ENCODE data around the gene CIBAR2.

Gene CIBAR2
- long read RNA-seq: 0 reads

GRCh38 chr16:85112364-85112763 lies at the start of gene CIBAR2:
TSS of gene CIBAR2 (minus strand) at chr16:85112472. CDS start at chr16:85112352, 120 bp downstream.
- no peak for DNase-seq (ENCODE audit: low read depth in 1 of 2, low spot score in 1 of 2)
- Histone ChIP-seq H3K27ac (replicated peaks) (no peak within 1 kb of the TSS), H3K27me3 (ENCODE audit: insufficient read depth, poor library complexity, severe bottlenecking) (no peaks in the 10 kb centered on the region), H3K4me3 (replicated peaks; ENCODE audit: insufficient read depth, low read length) (no peak within 1 kb of the TSS)
- TF ChIP-seq GABPA (IDR thresholded peaks at IDR 0.05; ENCODE audit: low read depth) (no peak), REST (IDR thresholded peaks at IDR 0.05; ENCODE audit: insufficient replicate concordance, low read depth) (no peak), SPI1 (IDR thresholded peaks at IDR 0.05; ENCODE audit: borderline replicate concordance, low read depth) (no peak), POLR2AphosphoS5 (IDR thresholded peaks at IDR 0.05; ENCODE audit: low read depth) (no peak)
- TF ChIP-seq, protein P1, sequence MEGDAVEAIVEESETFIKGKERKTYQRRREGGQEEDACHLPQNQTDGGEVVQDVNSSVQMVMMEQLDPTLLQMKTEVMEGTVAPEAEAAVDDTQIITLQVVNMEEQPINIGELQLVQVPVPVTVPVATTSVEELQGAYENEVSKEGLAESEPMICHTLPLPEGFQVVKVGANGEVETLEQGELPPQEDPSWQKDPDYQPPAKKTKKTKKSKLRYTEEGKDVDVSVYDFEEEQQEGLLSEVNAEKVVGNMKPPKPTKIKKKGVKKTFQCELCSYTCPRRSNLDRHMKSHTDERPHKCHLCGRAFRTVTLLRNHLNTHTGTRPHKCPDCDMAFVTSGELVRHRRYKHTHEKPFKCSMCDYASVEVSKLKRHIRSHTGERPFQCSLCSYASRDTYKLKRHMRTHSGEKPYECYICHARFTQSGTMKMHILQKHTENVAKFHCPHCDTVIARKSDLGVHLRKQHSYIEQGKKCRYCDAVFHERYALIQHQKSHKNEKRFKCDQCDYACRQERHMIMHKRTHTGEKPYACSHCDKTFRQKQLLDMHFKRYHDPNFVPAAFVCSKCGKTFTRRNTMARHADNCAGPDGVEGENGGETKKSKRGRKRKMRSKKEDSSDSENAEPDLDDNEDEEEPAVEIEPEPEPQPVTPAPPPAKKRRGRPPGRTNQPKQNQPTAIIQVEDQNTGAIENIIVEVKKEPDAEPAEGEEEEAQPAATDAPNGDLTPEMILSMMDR (IDR thresholded peaks at IDR 0.05; ENCODE audit: insufficient read depth, low read length): no peak

DNA sequence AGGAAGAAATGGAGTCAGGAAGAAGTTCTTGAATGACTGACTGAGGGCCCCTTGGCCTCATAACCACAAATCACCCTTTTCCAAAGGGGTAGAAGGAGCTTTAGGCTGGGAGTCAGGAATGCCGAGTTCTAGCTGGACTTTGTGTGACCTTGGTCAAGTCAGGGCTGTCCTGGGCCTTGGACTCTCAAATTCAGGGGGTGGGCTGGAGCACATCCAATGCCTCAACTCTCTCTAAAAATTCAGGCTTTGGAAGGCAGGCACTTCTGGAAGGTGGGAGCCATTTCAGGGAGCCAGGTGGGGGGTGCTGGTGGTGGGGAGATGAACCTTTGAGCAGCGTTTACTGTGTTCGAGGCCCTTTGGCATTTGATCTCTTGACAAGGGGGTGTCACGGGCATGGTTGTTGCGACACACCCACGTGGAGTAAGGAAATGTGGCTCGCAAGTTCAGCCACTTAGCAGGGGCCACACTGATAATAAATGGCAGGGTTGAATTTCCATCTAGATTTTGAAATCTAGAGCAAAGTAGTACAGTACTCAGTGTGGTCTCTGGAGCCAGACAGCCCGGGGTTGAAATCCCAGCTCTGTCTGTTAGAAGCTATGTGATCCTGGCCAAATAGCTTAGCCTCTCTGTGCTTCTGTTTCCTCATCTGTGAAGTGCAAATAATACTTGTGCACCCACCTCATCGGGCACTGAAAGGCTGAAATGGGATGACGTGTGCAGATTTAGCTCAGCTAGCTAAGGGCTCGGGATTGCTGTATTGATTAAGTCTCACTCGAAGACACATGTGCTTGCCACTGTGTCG lies 47.1 kb upstream of the CIBAR2 start:
- no peak overlapping the region for H3K27ac ChIP-seq (replicated peaks)
- H3K27me3 ChIP-seq (ENCODE audit: insufficient read depth, poor library complexity, severe bottlenecking): no peaks in the 10 kb centered on the region
- no peak for DNase-seq (ENCODE audit: low read depth in 1 of 2, low spot score in 1 of 2)
- no peak overlapping the region for H3K4me3 ChIP-seq (replicated peaks; ENCODE audit: insufficient read depth, low read length)
- TF ChIP-seq GABPA (IDR thresholded peaks at IDR 0.05; ENCODE audit: low read depth) (no peak), POLR2AphosphoS5 (IDR thresholded peaks at IDR 0.05; ENCODE audit: low read depth) (no peak), REST (IDR thresholded peaks at IDR 0.05; ENCODE audit: insufficient replicate concordance, low read depth) (no peak), SPI1 (IDR thresholded peaks at IDR 0.05; ENCODE audit: borderline replicate concordance, low read depth) (no peak)
- TF ChIP-seq, protein P1 (IDR thresholded peaks at IDR 0.05; ENCODE audit: insufficient read depth, low read length): no peak

DNA sequence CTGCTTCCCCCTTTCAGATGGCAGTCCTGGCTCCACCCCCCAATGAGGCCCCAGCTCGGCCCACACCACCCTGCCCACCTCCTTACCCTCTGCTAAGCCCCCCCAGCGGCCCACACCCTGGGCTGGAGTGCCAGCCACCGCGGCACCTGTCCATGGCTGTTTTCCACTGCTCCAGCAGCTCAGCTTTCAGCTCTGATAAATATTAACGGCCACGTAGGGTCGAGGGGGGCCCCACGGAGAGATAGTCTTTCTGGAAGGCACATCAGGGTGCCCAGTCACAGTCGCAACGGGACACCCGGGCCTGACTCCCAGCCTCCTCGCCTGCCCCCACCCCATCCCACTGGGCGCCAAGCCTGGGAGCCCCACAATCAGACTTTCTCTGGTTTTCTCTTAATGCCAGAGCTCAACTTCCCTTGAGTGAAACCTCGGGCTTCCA lies 46.5 kb upstream of the CIBAR2 start:
- DNase-seq (ENCODE audit: low read depth in 1 of 2, low spot score in 1 of 2): no peak
- TF ChIP-seq, protein P1 (IDR thresholded peaks at IDR 0.05; ENCODE audit: insufficient read depth, low read length): no peak
- TF ChIP-seq REST (IDR thresholded peaks at IDR 0.05; ENCODE audit: insufficient replicate concordance, low read depth) (no peak), POLR2AphosphoS5 (IDR thresholded peaks at IDR 0.05; ENCODE audit: low read depth) (no peak)
- H3K4me3 ChIP-seq (replicated peaks; ENCODE audit: insufficient read depth, low read length): no peak overlapping the region
- H3K27me3 ChIP-seq (ENCODE audit: insufficient read depth, poor library complexity, severe bottlenecking): no peaks in the 10 kb centered on the region
- H3K27ac ChIP-seq (replicated peaks): no peak overlapping the region

All from HL-60 (cell line).